GM21723 (cell line): ENCODE measurements around the gene ITGAV.

Source experiments
- ATAC-seq: cut with Tn5 transposase; IDR thresholded peaks from one replicate; pipeline ENCODE4 v1.9.1; 2021; ENCODE audit warnings: mild to moderate bottlenecking, moderate library complexity; ENCODE audit not compliant: unreplicated experiment

ITGAV gene

DNA sequence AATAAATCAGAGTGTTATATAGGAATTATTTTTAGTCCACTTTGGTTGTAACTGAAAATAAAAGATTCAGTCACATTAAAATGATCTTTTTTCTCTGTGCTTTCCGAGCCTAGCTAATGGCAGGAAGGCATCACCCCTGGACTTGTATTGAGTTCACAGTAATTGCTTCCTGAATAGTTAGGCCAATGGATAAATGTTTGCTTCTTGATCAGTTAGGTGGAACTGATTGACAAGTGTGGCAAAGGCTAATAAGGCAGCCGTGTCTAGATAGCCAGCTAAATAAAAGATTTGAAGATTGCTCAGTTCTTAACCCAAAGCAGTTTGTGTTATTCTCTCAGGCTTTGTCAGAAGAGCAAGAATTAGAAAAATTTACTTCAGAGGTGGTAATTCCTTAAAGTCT lies 124.8 kb downstream of the ITGAV start:
- ATAC-seq, result no peak

DNA sequence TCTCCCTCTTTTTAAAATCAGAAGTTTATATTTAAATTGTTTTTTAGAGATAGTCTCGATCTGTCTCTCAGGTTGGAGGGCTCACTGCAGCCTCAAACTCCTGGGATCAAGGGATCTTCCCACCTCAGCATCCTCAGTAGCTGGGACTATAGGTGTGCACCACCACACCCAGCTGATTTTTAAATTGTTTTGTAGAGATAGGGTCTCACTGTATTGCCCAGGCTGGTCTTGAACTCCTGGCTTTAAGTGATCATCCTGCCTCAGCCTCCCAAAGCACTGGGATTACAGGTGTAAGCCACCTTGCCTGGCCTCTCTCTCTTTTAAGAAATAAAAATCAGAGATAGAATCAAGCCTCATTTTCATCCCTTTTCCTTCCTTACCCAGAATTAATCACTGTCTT lies 126.1 kb downstream of the ITGAV start:
- ATAC-seq, result no peak

DNA sequence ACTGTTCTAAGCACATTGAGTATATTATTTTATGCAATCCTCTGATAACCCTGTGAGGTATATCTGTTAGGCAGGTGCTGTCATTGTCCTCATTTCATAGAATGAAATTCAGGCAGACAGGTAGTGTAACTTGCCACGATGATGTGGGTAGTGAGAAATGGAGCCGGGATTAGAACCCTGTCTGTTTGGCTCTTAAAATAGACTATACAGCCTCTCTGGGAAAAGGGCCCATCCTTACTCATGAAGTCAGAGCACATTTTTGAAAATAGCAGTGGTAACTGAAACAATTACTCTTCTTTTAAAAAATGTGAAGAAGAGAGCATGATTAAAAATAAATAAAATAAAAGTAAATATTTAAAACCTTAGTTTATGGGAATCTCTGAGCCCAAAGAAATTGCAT lies 127.0 kb downstream of the ITGAV start:
- ATAC-seq, result no peak

DNA sequence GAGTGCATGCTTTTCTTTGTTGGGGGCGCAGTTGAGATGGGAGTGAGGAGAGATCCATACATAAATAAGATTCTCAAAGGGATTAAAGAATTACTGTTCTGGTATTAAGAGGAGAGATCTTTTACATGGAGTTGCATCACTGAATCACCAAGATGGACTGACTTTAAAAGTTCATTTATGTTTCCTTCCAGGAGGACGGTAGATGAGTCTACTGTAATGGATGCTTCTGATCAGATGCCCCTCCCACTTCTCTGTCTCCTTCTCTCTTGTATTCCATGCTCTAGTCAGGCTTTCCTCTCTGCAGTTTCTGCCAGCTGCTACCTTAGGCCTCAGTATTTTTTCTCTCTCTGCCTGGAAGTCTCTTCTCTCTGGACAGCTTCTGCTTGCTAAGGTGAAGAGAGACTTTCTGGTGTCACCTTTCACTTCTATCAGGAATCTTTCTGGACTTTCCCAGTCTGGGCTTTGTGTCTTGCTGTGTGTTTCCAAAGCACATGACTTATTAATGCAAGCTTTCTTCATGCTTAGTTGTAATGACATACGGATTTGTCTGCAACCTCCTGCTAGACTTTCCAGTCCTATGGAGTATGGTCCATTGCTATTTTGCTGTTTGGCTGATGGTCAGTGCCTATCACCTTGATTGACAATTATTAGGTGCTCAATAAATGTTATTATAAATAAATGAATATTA lies 127.6 kb downstream of the ITGAV start:
- ATAC-seq, result no peak

DNA sequence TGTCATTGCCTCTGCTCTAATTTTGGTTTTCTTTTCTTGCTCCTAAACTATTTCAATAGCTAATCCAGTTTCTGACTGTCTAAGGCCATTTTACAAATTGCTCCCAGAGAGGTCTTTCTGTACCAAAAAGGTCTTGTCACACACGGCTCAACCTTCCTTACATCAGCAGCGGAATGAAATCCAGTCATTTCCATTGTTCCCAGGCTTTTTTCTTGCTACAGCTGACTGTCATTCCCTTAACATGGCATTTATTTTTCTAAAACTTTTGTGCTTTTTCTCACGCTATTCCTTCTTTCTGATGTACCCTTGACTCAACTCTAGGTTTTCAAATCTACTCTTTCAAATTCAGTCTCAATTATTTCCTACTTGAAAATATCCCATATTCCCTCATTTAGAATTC lies 128.3 kb downstream of the ITGAV start:
- ATAC-seq, result no peak

DNA sequence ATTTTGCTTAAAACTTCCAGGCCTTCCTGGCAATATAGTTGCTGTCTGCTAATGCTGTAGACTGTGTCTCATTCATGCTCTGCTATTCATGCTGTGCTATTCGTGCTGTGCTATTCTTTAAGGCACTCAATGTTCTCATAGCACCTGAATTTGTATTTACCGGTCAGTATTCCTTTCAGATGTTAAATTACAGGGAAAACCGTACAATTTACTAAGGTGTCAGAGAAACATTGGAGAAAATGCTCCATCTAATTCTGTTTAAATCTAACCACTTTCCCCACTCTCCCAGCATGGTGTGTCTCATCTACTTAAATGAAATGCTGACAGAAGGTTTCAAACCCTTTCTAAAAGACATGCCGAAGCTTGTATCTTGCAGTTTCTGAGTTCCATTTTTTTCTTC lies 129.0 kb downstream of the ITGAV start:
- ATAC-seq, result no peak

DNA sequence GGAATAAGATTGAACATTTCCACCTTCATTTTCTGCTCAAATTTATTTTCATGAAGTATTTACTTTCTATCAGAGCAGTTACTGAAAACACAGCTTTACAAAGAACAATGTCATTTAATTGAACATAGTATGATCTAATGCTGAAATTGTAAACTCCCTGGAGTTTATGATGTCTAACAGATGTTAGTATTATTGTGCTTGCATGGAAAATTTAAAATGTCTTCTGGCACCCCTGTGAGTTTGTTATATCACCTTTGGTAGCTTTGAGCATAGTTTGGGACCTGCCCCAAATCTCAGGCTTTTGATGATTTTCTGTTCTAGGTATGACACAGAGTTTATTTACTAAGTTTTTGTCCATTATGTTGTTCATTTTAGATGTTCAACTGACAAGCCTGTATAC lies 132.1 kb downstream of the ITGAV start:
- ATAC-seq, result no peak

DNA sequence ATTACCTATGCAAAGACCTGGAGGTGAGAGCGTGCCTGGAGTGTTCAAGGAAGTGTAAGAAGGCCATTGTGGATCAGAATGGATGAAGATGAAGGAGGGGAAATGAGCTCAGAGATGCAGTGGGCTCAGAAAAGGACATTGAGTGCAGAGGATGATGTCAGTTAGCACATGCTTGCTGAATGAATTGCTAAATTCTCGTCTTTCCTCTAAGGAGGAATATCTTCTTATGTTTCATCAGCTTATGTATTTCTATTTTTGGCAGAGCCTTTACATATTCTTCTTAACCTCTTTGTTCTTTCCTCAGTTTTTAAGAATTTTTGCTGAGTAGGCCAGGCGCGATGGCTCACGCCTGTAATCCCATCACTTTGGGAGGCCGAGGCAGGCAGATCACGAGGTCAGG lies 134.9 kb downstream of the ITGAV start:
- ATAC-seq, result no peak

DNA sequence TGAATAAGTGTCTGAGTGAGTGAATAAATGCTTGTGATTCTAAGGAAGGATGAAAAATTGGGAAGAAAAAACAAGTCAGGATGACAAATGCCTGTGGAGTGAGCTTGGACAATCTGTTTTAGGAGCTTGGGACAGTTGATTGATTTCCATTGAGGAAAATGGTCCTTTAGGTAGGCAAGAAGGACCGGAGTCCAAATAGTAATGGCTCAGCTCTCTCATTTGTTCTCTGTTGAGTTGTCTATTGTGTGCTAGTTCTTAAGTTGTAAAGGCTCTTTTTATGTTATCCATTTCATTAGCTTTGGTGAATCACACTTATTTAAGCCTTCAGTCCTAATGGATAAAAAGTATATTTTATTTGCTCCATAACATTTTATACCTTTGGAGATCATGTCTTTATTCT lies 135.9 kb downstream of the ITGAV start:
- ATAC-seq, result no peak

DNA sequence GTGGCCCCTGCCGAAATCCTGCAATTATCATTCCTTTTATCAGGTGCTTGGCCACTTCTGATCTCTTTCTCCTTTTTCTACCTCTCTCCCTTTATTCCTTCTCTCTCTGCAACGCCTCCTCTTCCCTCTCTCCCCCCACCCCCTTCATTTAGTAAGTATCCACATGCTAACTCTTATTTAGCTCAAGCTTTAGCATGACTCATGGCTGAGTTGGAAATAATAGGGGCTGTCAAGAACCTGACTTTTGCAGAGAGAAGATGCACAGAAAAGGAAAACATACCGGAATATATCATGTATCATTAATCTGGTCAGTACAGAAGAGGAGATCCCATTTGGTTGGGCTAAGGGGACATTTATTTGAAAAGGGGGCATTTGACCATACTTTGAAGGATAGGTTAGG lies 137.1 kb downstream of the ITGAV start:
- no peak for ATAC-seq

DNA sequence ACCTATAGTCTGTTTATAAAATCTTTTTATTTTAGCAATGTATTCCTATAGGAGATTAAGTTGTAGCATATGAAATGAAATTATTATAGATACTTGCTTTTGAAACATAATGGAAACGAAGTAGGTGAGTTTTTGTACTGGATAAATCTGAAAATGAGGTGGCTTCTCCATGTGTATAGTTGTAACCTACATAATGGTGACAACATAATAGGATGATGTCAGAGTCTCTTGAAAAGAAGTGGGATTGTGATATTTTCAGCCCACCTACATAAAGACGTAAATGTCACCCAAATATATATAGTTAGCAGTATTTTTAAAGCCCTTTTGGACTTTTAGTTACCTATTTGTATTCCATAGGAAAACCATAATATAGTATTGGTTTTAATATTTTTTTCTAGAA lies 138.8 kb downstream of the ITGAV start:
- no peak for ATAC-seq
